ENCODE data around the gene PSORS1C1. TPM values are rescaled to one million over a fixed set of nuclear protein-coding genes. Genes with fewer than 3 reads are reported as not detected.

The PSORS1C1 gene
- polyA plus RNA-seq, 1 donor (not counting 4 experiments of a cell fraction or from before 2014, with no cell fraction given): 5.7 TPM

GRCh38 chr6:31122791-31123706 lies 8.4 kb downstream of the PSORS1C1 start:
- peaks cover 8% of the 10 kb centered on the region for H3K79me2 ChIP-seq (ENCODE audit: control insufficient read depth, insufficient read depth, low read length)
- DNase-seq (ENCODE audit: low read depth, low spot score) (no peak), FAIRE-seq (no peak)
- H2AFZ ChIP-seq (ENCODE audit: control insufficient read depth, low read length): no peak overlapping the region
- no peak overlapping the region for H3K4me2 ChIP-seq (ENCODE audit: control insufficient read depth, extremely low read depth, insufficient read depth, low read depth, low read length)
- H3K27ac ChIP-seq (ENCODE audit: control insufficient read depth, insufficient read depth, low read length): peak overlapping the region; percentile 3
- no peaks in the 10 kb centered on the region for H3K9me3 ChIP-seq (ENCODE audit: control insufficient read depth, low read depth, low read length)
- dilution Hi-C loops (cut with MboI; ENCODE audit: extremely low pct_ligation_motif_present, low sequenced_read_pairs): no loop called here
- H3K36me3 ChIP-seq (ENCODE audit: control insufficient read depth in 2 of 2, extremely low read depth in 1 of 2, insufficient read depth in 2 of 2, low read length in 2 of 2): peaks cover 11% of the 10 kb centered on the region in 2 experiments
- H4K20me1 ChIP-seq (ENCODE audit: control insufficient read depth, extremely low read depth, insufficient read depth, low read length): no peaks in the 10 kb centered on the region
- H3K27me3 ChIP-seq (ENCODE audit: control insufficient read depth, extremely low read depth, insufficient read depth, low read length): no peaks in the 10 kb centered on the region
- TF ChIP-seq CTCF (optimal IDR thresholded peaks at IDR 0.05 in 1 of 3, IDR thresholded peaks at IDR 0.05 in 1 of 3, conservative IDR thresholded peaks at IDR 0.05 in 1 of 3; ENCODE audit: extremely low read depth in 1 of 3, insufficient read depth in 2 of 3, low read length in 3 of 3) (no peak), EZH2 (IDR thresholded peaks at IDR 0.05; ENCODE audit: low read length) (no peak)
- no peaks in the 10 kb centered on the region for H3K9me1 ChIP-seq (ENCODE audit: control insufficient read depth, extremely low read depth, insufficient read depth, low read length)
- H3K9ac ChIP-seq (ENCODE audit: control insufficient read depth, extremely low read depth, insufficient read depth, low read length): peak overlapping the region; percentile 9
- peaks cover 36% of the 10 kb centered on the region for H3K4me1 ChIP-seq (ENCODE audit: control insufficient read depth, extremely low read depth, insufficient read depth, low read length)
- no peak overlapping the region for H3K4me3 ChIP-seq (ENCODE audit: control insufficient read depth in 2 of 3, extremely low read depth in 1 of 3, insufficient read depth in 2 of 3, low read depth in 1 of 3, low read length in 3 of 3)

GRCh38 chr6:31125162-31125561 lies 10.6 kb downstream of the PSORS1C1 start:
- DNase-seq (ENCODE audit: low read depth, low spot score): peak; percentile 73
- H3K9ac ChIP-seq (ENCODE audit: control insufficient read depth, extremely low read depth, insufficient read depth, low read length): peak overlapping the region; percentile 63
- peak overlapping the region; percentile 63 for H3K4me2 ChIP-seq (ENCODE audit: control insufficient read depth, extremely low read depth, insufficient read depth, low read depth, low read length)

More at GRCh38 chr6:31125162-31125561, 10.6 kb downstream of the PSORS1C1 start:
- Histone ChIP-seq H3K4me1 (ENCODE audit: control insufficient read depth, extremely low read depth, insufficient read depth, low read length) (peaks cover 36% of the 10 kb centered on the region), H3K79me2 (ENCODE audit: control insufficient read depth, insufficient read depth, low read length) (no peaks in the 10 kb centered on the region), H3K9me3 (ENCODE audit: control insufficient read depth, low read depth, low read length) (no peaks in the 10 kb centered on the region), H3K9me1 (ENCODE audit: control insufficient read depth, extremely low read depth, insufficient read depth, low read length) (no peaks in the 10 kb centered on the region), H3K27me3 (ENCODE audit: control insufficient read depth, extremely low read depth, insufficient read depth, low read length) (no peaks in the 10 kb centered on the region), H3K27ac (ENCODE audit: control insufficient read depth, insufficient read depth, low read length) (peak overlapping the region; percentile 34), H3K4me3 (ENCODE audit: control insufficient read depth in 2 of 3, extremely low read depth in 1 of 3, insufficient read depth in 2 of 3, low read depth in 1 of 3, low read length in 3 of 3) (peak overlapping the region in 1 of 3 experiments; percentile 38), H4K20me1 (ENCODE audit: control insufficient read depth, extremely low read depth, insufficient read depth, low read length) (no peaks in the 10 kb centered on the region), H2AFZ (ENCODE audit: control insufficient read depth, low read length) (no peak overlapping the region), H3K36me3 (ENCODE audit: control insufficient read depth in 2 of 2, extremely low read depth in 1 of 2, insufficient read depth in 2 of 2, low read length in 2 of 2) (peaks cover 5 to 8% of the 10 kb centered on the region in 2 experiments)
- dilution Hi-C loops (cut with MboI; ENCODE audit: extremely low pct_ligation_motif_present, low sequenced_read_pairs): no loop called here
- FAIRE-seq: peak; percentile 90
- no peak for TF ChIP-seq CTCF (optimal IDR thresholded peaks at IDR 0.05 in 1 of 3, IDR thresholded peaks at IDR 0.05 in 1 of 3, conservative IDR thresholded peaks at IDR 0.05 in 1 of 3; ENCODE audit: extremely low read depth in 1 of 3, insufficient read depth in 2 of 3, low read length in 3 of 3)
- no peak for TF ChIP-seq EZH2 (IDR thresholded peaks at IDR 0.05; ENCODE audit: low read length)

All from keratinocyte (primary cell).